GM21381 (cell line): Measurements from ENCODE around the gene POLE.

Source experiments
- ATAC-seq: cut with Tn5 transposase; IDR thresholded peaks from one replicate; pipeline ENCODE4 v1.9.1; 2021; ENCODE audit warnings: mild to moderate bottlenecking, moderate library complexity; ENCODE audit not compliant: unreplicated experiment

The POLE gene

DNA sequence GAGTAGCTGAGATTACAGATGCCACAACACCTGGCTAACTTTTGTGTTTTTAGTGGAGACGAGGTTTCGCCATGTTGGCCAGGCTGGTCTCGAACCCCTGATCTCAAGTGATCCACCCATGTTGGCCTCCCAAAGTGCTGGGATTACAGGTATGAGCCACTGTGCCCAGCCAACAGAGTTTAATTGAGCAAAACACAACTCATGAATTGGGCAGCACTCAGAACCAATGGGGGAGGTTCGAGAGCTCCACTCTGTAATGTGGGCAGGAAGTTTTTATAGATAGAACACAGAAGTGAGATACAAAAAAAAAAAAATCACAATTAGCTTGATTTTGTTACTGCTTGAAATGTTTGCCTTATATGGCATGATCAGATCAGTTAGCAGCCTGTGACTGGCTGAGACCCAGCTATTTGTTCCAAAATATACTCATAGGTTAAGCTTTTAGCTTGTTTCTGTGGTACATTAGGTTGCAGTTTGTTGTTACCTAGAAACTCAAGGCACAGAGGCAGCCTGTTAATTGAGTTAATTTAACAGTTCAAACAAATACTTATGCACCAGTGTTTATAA is 69.9 kb downstream of the POLE start:
- no peak for ATAC-seq

GRCh38 chr12:132615579-132616038 is 71.5 kb downstream of the POLE start:
- ATAC-seq: no peak

- ATAC-seq: no peak
These were observed 72.1 kb downstream of the POLE start for GRCh38 chr12:132614861-132615578.

DNA sequence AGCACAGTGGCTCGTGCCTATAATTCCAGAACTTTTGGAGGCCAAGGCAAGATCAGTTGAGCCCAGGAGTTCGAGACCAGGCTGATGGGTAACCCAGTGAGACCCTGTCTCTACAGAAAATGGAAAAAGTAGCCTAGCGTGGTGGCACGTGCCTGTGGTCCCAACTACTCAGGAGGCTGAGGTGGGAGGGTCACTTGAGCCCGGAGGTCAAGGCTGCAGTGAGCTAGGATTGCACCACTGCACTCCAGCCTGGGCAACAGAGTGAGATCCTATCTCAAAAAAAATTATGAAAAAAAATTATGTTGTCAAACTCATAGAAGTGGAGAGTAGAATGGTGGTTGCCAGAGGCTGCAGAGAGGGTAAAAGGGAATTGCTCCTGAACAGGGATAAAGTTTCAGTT is 73.1 kb downstream of the POLE start:
- no peak for ATAC-seq

GRCh38 chr12:132611620-132612019 is 75.5 kb downstream of the POLE start:
- no peak for ATAC-seq

- ATAC-seq: no peak
These were observed 76.1 kb downstream of the POLE start for GRCh38 chr12:132610866-132611602.

- no peak for ATAC-seq
These were observed 76.9 kb downstream of the POLE start, which contains the start of gene LRCOL1 for GRCh38 chr12:132610051-132610759. Gene LRCOL1 (minus strand): TSS chr12:132610582. CDS start chr12:132606251, 4,331 bp downstream.

GRCh38 chr12:132608231-132609171 is 78.6 kb downstream of the POLE start:
- ATAC-seq: no peak

DNA sequence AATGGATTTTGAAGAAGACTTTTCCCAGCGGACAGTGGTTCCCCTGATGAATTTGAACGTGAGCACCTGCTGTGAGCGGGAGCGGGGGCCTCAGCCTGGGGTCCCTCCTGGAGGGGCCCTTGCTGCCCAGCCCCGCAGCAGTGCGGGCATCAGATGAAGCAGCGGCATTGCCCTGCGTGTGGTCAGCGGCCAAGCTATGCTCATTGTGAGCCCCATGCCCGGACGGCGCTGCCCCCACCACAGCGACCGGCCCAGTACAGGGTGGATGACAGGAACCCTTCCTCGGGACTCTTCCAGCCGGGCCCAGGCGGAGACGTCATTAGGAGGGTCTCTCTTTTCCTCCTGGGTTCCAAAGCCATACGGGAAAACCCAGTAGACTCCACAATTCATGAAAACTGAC is 80.2 kb downstream of the POLE start:
- ATAC-seq: no peak

DNA sequence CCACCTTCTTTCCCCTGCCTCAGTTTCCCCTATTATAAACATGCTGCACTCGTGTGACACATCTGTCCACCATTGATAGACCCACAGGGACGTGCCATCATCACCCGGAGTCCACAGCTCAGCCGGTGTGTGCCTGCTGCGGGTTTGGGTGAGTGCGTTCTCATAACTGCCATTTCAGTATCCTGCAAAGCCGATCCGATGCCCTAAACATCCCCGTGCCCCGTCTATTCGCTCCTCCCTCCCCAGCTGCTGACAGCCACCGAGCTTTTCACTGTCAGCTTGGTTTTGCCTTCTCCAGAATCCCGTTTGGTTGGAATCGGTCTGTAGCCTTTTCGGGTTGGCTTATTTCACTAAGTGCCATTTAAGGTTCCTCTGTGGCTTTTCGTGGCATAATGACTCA is 80.7 kb downstream of the POLE start:
- ATAC-seq: no peak

DNA sequence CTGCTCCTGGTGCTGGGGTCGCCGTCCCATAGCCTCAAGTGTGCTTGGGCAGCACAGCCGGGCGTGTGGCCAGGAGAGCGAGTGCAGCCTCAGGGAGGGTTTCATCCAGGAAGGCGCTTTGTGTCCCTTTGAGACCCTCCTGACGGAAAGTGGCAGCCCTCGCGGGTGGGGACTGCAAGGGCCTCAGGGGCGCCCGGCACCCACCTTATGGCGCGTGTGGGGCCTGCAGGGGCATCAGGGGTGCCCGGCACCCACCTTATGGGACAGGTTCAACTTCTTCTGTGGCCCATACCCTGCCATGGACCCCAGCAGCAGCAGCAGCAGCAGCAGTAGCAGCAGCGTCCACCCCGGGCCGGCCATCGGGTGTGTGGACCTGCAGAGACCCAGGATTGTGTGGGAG is 81.2 kb downstream of the POLE start:
- no peak for ATAC-seq

DNA sequence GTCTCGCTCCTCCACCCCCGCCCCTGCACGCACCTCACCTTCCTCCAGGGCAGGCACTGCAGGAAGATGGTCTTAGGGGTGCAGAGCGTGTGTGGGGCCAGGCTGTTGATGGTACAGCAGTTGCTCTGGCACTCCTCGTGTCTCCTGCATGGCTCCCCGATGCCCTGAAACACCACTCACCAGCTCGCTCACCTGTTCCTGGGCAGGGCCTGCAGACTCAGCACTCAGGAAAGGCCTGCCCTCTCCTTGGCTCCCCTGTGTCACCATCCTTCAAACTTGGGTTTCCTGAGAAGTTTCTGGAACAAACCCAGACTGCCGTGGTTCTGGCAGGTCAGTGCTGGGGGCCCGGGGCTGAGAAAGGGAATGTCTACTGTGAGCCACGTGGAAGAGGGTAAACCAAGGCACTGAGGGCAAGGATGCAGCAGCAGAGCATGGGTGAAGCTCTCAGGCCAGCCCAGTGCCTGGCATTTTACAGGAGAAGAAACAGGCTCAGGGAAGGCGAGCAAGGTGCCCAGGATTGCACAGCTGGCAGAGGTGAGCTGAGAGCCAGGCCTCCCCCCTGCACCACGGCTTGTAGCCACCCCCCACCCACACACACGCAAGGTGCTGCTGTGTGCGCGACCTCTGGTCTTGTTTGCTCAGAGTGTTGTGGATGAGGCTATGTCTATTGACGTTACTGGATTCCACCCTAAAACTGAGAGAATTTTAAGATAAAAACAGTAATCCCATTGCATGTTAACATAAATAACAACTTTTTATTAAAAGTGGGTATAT is 82.3 kb downstream of the POLE start:
- no peak for ATAC-seq

GRCh38 chr12:132604151-132604618 is 83.0 kb downstream of the POLE start:
- no peak for ATAC-seq

DNA sequence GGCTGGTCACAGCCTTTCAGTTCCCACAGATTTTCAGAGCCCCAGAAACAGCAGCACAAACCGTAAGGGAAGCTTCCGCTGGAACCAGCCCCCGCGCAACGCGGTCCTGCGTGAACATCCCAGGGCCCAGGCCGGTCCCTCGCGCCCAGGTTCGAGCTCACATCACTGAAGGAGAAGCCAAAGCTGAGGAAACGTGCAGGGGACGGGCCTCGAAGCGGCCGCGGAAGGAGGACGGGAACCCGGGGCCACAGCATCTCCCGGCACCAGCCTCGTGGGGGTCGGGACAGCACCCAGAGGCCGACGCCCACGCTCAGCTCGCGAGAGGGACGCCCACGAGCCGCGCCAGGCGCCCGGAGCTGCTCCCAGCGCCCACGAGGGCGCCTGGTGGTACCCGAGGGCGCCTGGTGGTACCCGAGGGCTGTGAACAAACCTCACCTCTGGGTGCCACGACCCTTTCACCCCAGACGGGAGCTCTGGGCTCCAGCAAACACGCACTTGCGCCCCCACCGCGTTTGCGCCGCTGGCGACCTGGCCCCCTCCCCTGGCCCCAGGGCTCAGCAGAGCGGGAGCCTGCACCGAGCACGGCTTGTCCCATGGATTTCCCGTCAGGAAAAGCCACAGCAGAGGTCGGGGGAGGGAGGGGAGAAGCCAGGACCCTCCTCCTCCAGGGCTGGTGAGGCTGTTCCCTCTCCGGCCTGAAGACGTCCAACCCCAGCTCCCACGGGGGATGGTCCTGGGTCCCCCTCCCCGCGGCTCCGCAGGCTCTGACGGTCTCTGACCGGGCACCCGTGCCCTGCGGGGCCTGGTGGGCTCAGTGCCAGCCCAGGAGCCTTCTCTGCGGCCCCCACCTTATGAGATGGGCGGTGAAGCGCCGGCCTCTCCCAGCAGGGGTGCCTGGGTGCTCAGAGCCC is 83.6 kb downstream of the POLE start:
- no peak for ATAC-seq

- no peak for ATAC-seq
These were observed 84.4 kb downstream of the POLE start for GRCh38 chr12:132602572-132603239.

DNA sequence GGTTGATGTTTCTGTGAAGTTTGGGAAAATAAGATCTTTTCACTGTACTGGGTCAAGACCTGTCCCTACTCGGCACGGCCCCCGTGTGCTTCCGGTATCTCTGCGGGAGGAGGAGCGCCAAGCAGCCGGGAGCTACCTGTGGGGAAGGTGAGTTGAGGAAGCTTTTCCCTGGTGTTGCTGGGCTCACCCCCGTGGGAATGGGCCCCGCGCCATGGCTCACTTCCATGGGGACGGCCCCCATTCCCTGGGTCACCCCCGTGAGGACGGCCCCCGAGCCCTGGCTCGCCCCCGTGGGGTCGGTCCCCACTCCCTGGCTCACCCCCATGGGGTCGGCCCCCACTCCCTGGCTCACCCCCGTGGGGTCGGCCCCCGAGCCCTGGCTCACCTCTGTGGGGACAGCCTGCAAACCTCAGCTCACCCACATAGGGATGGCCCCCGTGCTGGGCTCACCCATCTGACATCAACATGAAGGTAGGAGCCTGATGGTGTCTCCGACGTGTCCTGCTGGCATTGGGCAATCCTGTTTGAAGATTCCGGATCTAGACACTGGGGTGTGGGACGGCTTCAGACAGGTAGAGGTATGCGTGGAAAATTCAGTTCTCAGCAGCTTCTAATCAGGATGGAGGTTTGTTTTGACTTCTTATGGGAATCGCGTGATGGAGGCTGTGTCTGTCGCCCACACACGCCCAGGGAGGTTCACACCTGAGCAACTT is 85.8 kb downstream of the POLE start:
- no peak for ATAC-seq
